Breast epithelium (tissue), 3 donors: ENCODE results near the gene ANO2.

Source experiments
- POLR2A ChIP-seq: fragments of 450-650 bp; IDR thresholded peaks from one replicate; pipeline ENCODE4 v1.6.1; 2016; ENCODE audit warnings: antibody characterized with exemption, mild to moderate bottlenecking, moderate library complexity
- POLR2AphosphoS5 ChIP-seq, 3 donors: sonication (generic); formaldehyde crosslinking; IDR thresholded peaks; one replicate each; pipeline ENCODE4 v1.6.1; 2017; ENCODE audit warnings: antibody characterized with exemption in 3 of 3
- TF ChIP-seq, protein P1 (sequence below), 3 donors: fragments of 450-650 bp; IDR thresholded peaks; one replicate each; pipeline ENCODE4 v1.5.1; 2016 to 2017; ENCODE audit warnings: antibody characterized with exemption in 3 of 3, mild to moderate bottlenecking in 3 of 3, moderate library complexity in 3 of 3

DNA sequence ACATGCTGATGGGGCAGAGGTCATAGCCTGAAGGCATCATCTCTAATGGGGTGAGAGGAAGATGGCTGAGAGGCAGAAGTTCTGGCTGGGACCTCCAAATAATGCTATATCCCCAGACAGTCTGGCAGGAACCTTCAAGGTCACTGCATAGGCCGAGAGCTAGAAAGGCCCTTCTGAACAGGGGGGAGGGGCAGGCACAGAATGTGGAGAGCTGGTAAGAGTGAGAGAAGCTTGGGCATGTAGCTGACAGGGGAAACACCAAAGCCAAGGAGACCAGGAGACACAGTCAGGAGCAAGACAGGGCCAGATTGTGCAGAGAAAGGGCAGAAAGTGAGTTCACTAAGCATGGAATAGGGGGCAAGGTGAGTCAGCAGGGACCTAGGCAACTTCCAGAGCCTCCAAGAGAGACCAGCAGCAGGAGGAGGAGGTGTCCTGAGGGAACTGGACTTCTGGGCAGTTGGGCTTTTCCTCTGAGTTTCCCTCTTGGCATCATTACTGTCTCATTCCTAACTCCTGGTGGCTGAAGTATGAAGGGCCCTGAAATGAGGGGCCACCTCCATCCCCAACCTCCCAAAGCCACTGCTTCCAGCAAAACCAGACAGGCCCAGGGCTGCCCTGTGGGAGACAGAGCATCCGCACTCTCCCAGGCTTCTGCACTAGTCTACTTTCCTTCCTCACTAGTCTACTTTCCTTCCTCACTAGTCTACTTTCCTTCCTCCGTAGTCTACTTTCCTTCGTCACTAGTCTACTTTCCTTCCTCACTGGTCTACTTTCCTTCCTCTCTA lies 17.1 kb downstream of the ANO2 start:
- TF ChIP-seq, protein P1, sequence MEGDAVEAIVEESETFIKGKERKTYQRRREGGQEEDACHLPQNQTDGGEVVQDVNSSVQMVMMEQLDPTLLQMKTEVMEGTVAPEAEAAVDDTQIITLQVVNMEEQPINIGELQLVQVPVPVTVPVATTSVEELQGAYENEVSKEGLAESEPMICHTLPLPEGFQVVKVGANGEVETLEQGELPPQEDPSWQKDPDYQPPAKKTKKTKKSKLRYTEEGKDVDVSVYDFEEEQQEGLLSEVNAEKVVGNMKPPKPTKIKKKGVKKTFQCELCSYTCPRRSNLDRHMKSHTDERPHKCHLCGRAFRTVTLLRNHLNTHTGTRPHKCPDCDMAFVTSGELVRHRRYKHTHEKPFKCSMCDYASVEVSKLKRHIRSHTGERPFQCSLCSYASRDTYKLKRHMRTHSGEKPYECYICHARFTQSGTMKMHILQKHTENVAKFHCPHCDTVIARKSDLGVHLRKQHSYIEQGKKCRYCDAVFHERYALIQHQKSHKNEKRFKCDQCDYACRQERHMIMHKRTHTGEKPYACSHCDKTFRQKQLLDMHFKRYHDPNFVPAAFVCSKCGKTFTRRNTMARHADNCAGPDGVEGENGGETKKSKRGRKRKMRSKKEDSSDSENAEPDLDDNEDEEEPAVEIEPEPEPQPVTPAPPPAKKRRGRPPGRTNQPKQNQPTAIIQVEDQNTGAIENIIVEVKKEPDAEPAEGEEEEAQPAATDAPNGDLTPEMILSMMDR (IDR thresholded peaks at IDR 0.05) = no peak
- no peak for TF ChIP-seq POLR2A
- TF ChIP-seq POLR2AphosphoS5 (IDR thresholded peaks at IDR 0.05) = no peak
